GM12878 (cell line): Measurements from ENCODE around the gene NECTIN2. TPM values are rescaled to one million over a fixed set of nuclear protein-coding genes. Genes with fewer than 3 reads are reported as not detected.

Source experiments
- ATAC-seq: fragments of 200-7000 bp; cut with Tn5 transposase; 3 replicates; pipeline ENCODE4 v1.9.1; 2020; ENCODE audit warnings: mild to moderate bottlenecking, moderate library complexity
- BruUV-seq: library from RNA; stranded (reverse); fragments of 400-500 nt; replicated peaks from 2 replicates; lab custom pipeline; 2021; lab: Mats Ljungman, UMichigan
- CTCF ChIA-PET: fragments of 300-600 bp; sonication (Branson Sonifier 250); formaldehyde crosslinking; extraction: SDS; loops from one replicate; lab custom pipeline; 2021; ENCODE audit warnings: inconsistent platforms; lab: Yijun Ruan, JAX
- POLR2A ChIA-PET: fragments of 350-600 bp; formaldehyde crosslinking; extraction: SDS; loops from one replicate; lab custom pipeline; 2021; ENCODE audit warnings: inconsistent platforms; lab: Charles Lee
- RAD21 ChIA-PET: fragments of 300-600 bp; sonication (Branson Sonifier 250); formaldehyde crosslinking; loops from one replicate; lab custom pipeline; 2023; ENCODE audit warnings: antibody characterized with exemption; ENCODE audit not compliant: unreplicated experiment; lab: Charles Lee
- SMC1A ChIA-PET: fragments of 300-600 bp; sonication (Branson Sonifier 250); formaldehyde crosslinking; loops from one replicate; lab custom pipeline; 2023; ENCODE audit not compliant: unreplicated experiment, uncharacterized antibody; lab: Charles Lee
- DNase-seq: peaks from one replicate; pipeline ENCODE4 v3.0.0-alpha.2; 2011; ENCODE audit warnings: low read depth, low spot score
- FAIRE-seq: peaks from 3 replicates; lab custom pipeline; 2011; peaks lifted over from hg19 to GRCh38; lab: Jason Lieb, UNC
- H2AFZ ChIP-seq: 2 replicates; pipeline ENCODE4 v1.6.0; 2011; ENCODE audit warnings: low read depth, low read length, control low read depth; ENCODE audit not compliant: control insufficient read depth
- H3K27ac ChIP-seq: 2 replicates; pipeline ENCODE4 v1.5.1; 2011; ENCODE audit warnings: control low read depth; ENCODE audit not compliant: control insufficient read depth, insufficient read depth
- H3K27me3 ChIP-seq, 2 experiments: replicated peaks in 1 of 2; 2 replicates each; pipeline versions ENCODE4 v1.6.0 to v1.6.1; 2011; ENCODE audit warnings: low read length in 1 of 2; ENCODE audit not compliant: control insufficient read depth in 2 of 2, insufficient read depth in 2 of 2
- H3K36me3 ChIP-seq, 2 experiments: 2 replicates each; pipeline ENCODE4 v1.5.1; 2011; ENCODE audit warnings: low read length in 1 of 2; ENCODE audit not compliant: control insufficient read depth in 2 of 2, insufficient read depth in 2 of 2
- H3K4me1 ChIP-seq: 2 replicates; pipeline ENCODE4 v1.6.1; 2011; ENCODE audit warnings: mild to moderate bottlenecking, low read length, moderate library complexity, mixed read lengths; ENCODE audit not compliant: control insufficient read depth, insufficient read depth
- H3K4me2 ChIP-seq: 2 replicates; pipeline ENCODE4 v1.6.0; 2011; ENCODE audit warnings: control low read depth; ENCODE audit not compliant: control insufficient read depth, insufficient read depth
- H3K4me3 ChIP-seq: fragments of 200-600 bp; sonication (generic); 2 replicates; pipeline ENCODE4 v1.5.1; 2016
- H3K79me2 ChIP-seq: 2 replicates; pipeline ENCODE4 v1.6.0; 2011; ENCODE audit warnings: low read length; ENCODE audit not compliant: control insufficient read depth, insufficient read depth
- H3K9ac ChIP-seq: 2 replicates; pipeline ENCODE4 v1.8.0; 2011; ENCODE audit warnings: low read length, control low read depth, mixed read lengths; ENCODE audit not compliant: control insufficient read depth, insufficient read depth
- H3K9me3 ChIP-seq: replicated peaks from 3 replicates; pipeline ENCODE4 v1.5.1; 2011; ENCODE audit warnings: mild to moderate bottlenecking, low read length; ENCODE audit not compliant: control insufficient read depth, insufficient read depth
- H4K20me1 ChIP-seq: 2 replicates; pipeline ENCODE4 v1.6.0; 2011; ENCODE audit not compliant: control insufficient read depth, insufficient read depth
- ATF3 ChIP-seq: IDR thresholded peaks from 2 replicates; pipeline ENCODE4 v1.6.1; 2011; ENCODE audit warnings: low read depth, mild to moderate bottlenecking, low read length, moderate library complexity, borderline replicate concordance; ENCODE audit errors: extremely low read depth
- BMI1 ChIP-seq: fragments of 450-650 bp; IDR thresholded peaks from 2 replicates; pipeline ENCODE4 v1.6.1; 2016; ENCODE audit warnings: mild to moderate bottlenecking, moderate library complexity, borderline replicate concordance
- EP300 ChIP-seq, 2 experiments: fragments of 150-350 bp in 1 of 2; IDR thresholded peaks; 2 replicates each; pipeline ENCODE4 v1.6.1; 2011 to 2012; ENCODE audit warnings: low read depth in 2 of 2, low read length in 2 of 2, borderline replicate concordance in 1 of 2, improper control_type of control experiment in 1 of 2, inconsistent platforms in 1 of 2; ENCODE audit not compliant: control insufficient read depth in 1 of 2
- FOXK2 ChIP-seq: fragments of 450-650 bp; IDR thresholded peaks from 2 replicates; pipeline ENCODE4 v1.6.1; 2017; ENCODE audit warnings: mild to moderate bottlenecking, moderate library complexity
- GATAD2B ChIP-seq: fragments of 450-650 bp; conservative IDR thresholded peaks from 2 replicates; pipeline ENCODE4 v1.6.1; 2017; ENCODE audit warnings: low read depth, mild to moderate bottlenecking, moderate library complexity
- NFYB ChIP-seq: IDR thresholded peaks from 2 replicates; pipeline ENCODE4 v1.6.1; 2011; ENCODE audit warnings: low read depth, mild to moderate bottlenecking, low read length, improper control_type of control experiment, moderate library complexity; ENCODE audit not compliant: insufficient read depth
- WGBS: methylation state at CpG from one replicate; pipeline ENCODE4 v1.1.6; 2016; ENCODE audit warnings: low lambda C conversion rate; ENCODE audit not compliant: insufficient replicate concordance, insufficient coverage; ENCODE audit errors: missing lambda C conversion rate; 5-methylcytosine and 5-hydroxymethylcytosine counted together
- in situ Hi-C: fragments of 300-500 bp; cut with MboI; formaldehyde crosslinking; loops from 9 replicates; pipeline ENCODE4 v1.14.3; 2018; ENCODE audit warnings: mixed read lengths
- intact Hi-C: fragments of 100-400 bp; cut with micrococcal nuclease; formaldehyde crosslinking; loops from one replicate; pipeline ENCODE4 v1.14.2; 2022; ENCODE audit not compliant: unreplicated experiment
- polyA plus RNA-seq, 11 experiments: library from polyadenylated mRNA; depleted of rRNA in 4 of 11; unstranded in 6 of 11; stranded (reverse) in 5 of 11; fragments of >200 nt; fragmentation: Nextera tagmentation in 4 of 11; fragmentation: Illumina TruSeq in 1 of 11; extraction: Ambion mirVana in 4 of 11; extraction: Trizol in 1 of 11; gene quantifications; 1 replicate in 1 of 11; 2 replicates in 10 of 11; pipeline versions ENCODE4 v1.2.1 to v1.2.3, GENCODE V29; 2011 to 2016; ENCODE audit warnings: inconsistent platforms in 2 of 11, missing spikeins in 2 of 11, low read depth in 1 of 11
- total RNA-seq, 4 experiments: library from RNA; depleted of rRNA in 3 of 4; stranded (reverse); fragments of >200 nt in 3 of 4; fragmentation: Illumina TruSeq in 1 of 4; extraction: Trizol in 1 of 4; gene quantifications; 2 replicates each; pipeline versions ENCODE4 v1.2.1 to v1.2.3, GENCODE V29; 2013 to 2021
- TF ChIP-seq, protein P1 (sequence below): IDR thresholded peaks from 2 replicates; pipeline ENCODE4 v1.6.1; 2012; ENCODE audit warnings: improper control_type of control experiment, low read depth, low read length; ENCODE audit not compliant: insufficient replicate concordance
- TF ChIP-seq, protein P2 (sequence below): fragments of 450-650 bp; formaldehyde crosslinking; IDR thresholded peaks from 2 replicates; pipeline ENCODE4 v1.4.0; 2020; ENCODE audit warnings: mild to moderate bottlenecking, moderate library complexity
- TF ChIP-seq, protein P3 (sequence below): fragments of 450-650 bp; IDR thresholded peaks from 2 replicates; pipeline ENCODE4 v1.6.1; 2016; ENCODE audit warnings: mild to moderate bottlenecking, moderate library complexity, borderline replicate concordance

Gene NECTIN2
- total and polyA plus RNA-seq, 10 of the 15 experiments (the other 5 are each of a cell fraction or from before 2014, with no cell fraction given), result 0.05 to 0.36 (median 0.26) TPM; not detected in 5

DNA sequence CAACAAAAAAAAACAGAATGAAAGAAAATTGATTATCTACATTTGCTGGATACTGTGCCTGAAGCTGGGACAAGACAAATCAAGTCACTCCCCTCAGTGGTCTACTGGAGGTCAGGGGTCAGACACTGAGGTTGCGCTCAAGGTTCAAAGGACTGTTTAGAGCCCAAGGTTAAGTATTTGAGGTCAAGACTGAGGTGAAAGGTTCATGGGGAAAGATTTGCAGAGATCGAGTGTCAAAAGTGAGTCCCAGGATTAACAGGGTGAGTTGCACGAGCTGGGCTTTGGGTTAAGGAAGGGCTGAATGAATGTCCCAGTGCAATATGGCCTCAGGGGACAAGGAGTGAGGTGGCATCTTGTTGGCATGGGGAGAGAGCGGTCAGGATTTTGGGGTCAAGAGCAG, 41.6 kb downstream of the NECTIN2 start:
- H3K4me2 ChIP-seq, result no peak overlapping the region
- peaks cover 1% of the 10 kb centered on the region; the same call in 1 of the 3 replicates for H3K9me3 ChIP-seq
- no peak overlapping the region for H3K27ac ChIP-seq
- SMC1A ChIA-PET, result no interaction called here
- peaks cover 15% of the 10 kb centered on the region for H3K4me1 ChIP-seq
- in situ Hi-C loops, result no loop called here
- CTCF ChIA-PET, result no interaction called here
- H3K79me2 ChIP-seq, result peaks cover 17% of the 10 kb centered on the region
- POLR2A ChIA-PET, result no interaction called here
- H3K36me3 ChIP-seq, result no peaks in the 10 kb centered on the region; a peak in 3 of 4 replicates
- H2AFZ ChIP-seq, result no peak overlapping the region
- RAD21 ChIA-PET, result no interaction called here
- DNase-seq (no peak), ATAC-seq (no peak), FAIRE-seq (no peak)
- intact Hi-C loops, result no loop called here
- H3K4me3 ChIP-seq, result no peak overlapping the region
- H3K9ac ChIP-seq, result no peak overlapping the region
- no TSS peak for BruUV-seq
- H4K20me1 ChIP-seq, result no peaks in the 10 kb centered on the region
- H3K27me3 ChIP-seq, result no peaks in the 10 kb centered on the region
- 70% methylated on average over 4 of the region's 4 CpGs for WGBS
- TF ChIP-seq BMI1 (no peak), FOXK2 (no peak), ATF3 (no peak), GATAD2B (no peak), EP300 (IDR thresholded peaks at IDR 0.05; ENCODE audit: borderline replicate concordance in 1 of 2, control insufficient read depth in 1 of 2, low read depth in 2 of 2, low read length in 2 of 2) (no peak), NFYB (no peak)
- TF ChIP-seq, protein P1, sequence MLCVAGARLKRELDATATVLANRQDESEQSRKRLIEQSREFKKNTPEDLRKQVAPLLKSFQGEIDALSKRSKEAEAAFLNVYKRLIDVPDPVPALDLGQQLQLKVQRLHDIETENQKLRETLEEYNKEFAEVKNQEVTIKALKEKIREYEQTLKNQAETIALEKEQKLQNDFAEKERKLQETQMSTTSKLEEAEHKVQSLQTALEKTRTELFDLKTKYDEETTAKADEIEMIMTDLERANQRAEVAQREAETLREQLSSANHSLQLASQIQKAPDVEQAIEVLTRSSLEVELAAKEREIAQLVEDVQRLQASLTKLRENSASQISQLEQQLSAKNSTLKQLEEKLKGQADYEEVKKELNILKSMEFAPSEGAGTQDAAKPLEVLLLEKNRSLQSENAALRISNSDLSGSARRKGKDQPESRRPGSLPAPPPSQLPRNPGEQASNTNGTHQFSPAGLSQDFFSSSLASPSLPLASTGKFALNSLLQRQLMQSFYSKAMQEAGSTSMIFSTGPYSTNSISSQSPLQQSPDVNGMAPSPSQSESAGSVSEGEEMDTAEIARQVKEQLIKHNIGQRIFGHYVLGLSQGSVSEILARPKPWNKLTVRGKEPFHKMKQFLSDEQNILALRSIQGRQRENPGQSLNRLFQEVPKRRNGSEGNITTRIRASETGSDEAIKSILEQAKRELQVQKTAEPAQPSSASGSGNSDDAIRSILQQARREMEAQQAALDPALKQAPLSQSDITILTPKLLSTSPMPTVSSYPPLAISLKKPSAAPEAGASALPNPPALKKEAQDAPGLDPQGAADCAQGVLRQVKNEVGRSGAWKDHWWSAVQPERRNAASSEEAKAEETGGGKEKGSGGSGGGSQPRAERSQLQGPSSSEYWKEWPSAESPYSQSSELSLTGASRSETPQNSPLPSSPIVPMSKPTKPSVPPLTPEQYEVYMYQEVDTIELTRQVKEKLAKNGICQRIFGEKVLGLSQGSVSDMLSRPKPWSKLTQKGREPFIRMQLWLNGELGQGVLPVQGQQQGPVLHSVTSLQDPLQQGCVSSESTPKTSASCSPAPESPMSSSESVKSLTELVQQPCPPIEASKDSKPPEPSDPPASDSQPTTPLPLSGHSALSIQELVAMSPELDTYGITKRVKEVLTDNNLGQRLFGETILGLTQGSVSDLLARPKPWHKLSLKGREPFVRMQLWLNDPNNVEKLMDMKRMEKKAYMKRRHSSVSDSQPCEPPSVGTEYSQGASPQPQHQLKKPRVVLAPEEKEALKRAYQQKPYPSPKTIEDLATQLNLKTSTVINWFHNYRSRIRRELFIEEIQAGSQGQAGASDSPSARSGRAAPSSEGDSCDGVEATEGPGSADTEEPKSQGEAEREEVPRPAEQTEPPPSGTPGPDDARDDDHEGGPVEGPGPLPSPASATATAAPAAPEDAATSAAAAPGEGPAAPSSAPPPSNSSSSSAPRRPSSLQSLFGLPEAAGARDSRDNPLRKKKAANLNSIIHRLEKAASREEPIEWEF, result no peak
- TF ChIP-seq, protein P2, sequence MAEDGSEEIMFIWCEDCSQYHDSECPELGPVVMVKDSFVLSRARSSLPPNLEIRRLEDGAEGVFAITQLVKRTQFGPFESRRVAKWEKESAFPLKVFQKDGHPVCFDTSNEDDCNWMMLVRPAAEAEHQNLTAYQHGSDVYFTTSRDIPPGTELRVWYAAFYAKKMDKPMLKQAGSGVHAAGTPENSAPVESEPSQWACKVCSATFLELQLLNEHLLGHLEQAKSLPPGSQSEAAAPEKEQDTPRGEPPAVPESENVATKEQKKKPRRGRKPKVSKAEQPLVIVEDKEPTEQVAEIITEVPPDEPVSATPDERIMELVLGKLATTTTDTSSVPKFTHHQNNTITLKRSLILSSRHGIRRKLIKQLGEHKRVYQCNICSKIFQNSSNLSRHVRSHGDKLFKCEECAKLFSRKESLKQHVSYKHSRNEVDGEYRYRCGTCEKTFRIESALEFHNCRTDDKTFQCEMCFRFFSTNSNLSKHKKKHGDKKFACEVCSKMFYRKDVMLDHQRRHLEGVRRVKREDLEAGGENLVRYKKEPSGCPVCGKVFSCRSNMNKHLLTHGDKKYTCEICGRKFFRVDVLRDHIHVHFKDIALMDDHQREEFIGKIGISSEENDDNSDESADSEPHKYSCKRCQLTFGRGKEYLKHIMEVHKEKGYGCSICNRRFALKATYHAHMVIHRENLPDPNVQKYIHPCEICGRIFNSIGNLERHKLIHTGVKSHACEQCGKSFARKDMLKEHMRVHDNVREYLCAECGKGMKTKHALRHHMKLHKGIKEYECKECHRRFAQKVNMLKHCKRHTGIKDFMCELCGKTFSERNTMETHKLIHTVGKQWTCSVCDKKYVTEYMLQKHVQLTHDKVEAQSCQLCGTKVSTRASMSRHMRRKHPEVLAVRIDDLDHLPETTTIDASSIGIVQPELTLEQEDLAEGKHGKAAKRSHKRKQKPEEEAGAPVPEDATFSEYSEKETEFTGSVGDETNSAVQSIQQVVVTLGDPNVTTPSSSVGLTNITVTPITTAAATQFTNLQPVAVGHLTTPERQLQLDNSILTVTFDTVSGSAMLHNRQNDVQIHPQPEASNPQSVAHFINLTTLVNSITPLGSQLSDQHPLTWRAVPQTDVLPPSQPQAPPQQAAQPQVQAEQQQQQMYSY (CRISPR knock-in tag), result no peak
- TF ChIP-seq, protein P3, sequence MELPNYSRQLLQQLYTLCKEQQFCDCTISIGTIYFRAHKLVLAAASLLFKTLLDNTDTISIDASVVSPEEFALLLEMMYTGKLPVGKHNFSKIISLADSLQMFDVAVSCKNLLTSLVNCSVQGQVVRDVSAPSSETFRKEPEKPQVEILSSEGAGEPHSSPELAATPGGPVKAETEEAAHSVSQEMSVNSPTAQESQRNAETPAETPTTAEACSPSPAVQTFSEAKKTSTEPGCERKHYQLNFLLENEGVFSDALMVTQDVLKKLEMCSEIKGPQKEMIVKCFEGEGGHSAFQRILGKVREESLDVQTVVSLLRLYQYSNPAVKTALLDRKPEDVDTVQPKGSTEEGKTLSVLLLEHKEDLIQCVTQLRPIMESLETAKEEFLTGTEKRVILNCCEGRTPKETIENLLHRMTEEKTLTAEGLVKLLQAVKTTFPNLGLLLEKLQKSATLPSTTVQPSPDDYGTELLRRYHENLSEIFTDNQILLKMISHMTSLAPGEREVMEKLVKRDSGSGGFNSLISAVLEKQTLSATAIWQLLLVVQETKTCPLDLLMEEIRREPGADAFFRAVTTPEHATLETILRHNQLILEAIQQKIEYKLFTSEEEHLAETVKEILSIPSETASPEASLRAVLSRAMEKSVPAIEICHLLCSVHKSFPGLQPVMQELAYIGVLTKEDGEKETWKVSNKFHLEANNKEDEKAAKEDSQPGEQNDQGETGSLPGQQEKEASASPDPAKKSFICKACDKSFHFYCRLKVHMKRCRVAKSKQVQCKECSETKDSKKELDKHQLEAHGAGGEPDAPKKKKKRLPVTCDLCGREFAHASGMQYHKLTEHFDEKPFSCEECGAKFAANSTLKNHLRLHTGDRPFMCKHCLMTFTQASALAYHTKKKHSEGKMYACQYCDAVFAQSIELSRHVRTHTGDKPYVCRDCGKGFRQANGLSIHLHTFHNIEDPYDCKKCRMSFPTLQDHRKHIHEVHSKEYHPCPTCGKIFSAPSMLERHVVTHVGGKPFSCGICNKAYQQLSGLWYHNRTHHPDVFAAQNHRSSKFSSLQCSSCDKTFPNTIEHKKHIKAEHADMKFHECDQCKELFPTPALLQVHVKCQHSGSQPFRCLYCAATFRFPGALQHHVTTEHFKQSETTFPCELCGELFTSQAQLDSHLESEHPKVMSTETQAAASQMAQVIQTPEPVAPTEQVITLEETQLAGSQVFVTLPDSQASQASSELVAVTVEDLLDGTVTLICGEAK, result no peak
